Activated B cell treated with CpG ODN at 0.5 μM for 24 hours (primary cell): ENCODE measurements around the gene MYCBPAP. TPM values are rescaled to one million over a fixed set of nuclear protein-coding genes. Genes with fewer than 3 reads are reported as not detected.

Source experiments
- ATAC-seq: fragments of 200-7000 bp; cut with Tn5 transposase; one replicate; pipeline ENCODE4 v1.10.0; 2021; ENCODE audit warnings: low read depth, mild to moderate bottlenecking, moderate library complexity
- CTCF ChIA-PET: fragments of 350-600 bp; sonication (Branson Sonifier 250); formaldehyde crosslinking; loops from one replicate; lab custom pipeline; 2021; ENCODE audit warnings: antibody characterized with exemption; lab: Charles Lee
- POLR2A ChIA-PET: fragments of 350-600 bp; sonication (Branson Sonifier 250); formaldehyde crosslinking; loops from one replicate; lab custom pipeline; 2021; ENCODE audit warnings: antibody characterized with exemption; lab: Charles Lee
- DNase-seq: peaks from one replicate; pipeline ENCODE4 v3.0.0; 2022
- H3K27ac Mint-ChIP-seq: one replicate; pipeline ENCODE4 v1.8.0; 2020; ENCODE audit warnings: mixed read lengths
- H3K27me3 Mint-ChIP-seq: one replicate; pipeline ENCODE4 v1.8.0; 2021; ENCODE audit warnings: mixed read lengths
- H3K36me3 Mint-ChIP-seq: one replicate; pipeline ENCODE4 v1.8.0; 2021; ENCODE audit warnings: low read depth, mixed read lengths
- H3K4me1 Mint-ChIP-seq: one replicate; pipeline ENCODE4 v1.8.0; 2021; ENCODE audit warnings: mixed read lengths
- H3K4me3 Mint-ChIP-seq: one replicate; pipeline ENCODE4 v1.8.0; 2020; ENCODE audit warnings: mild to moderate bottlenecking, mixed read lengths
- H3K9me3 Mint-ChIP-seq: one replicate; pipeline ENCODE4 v1.8.0; 2020; ENCODE audit warnings: mixed read lengths
- CTCF ChIP-seq: fragments of 200-600 bp; IDR thresholded peaks from one replicate; pipeline ENCODE4 v1.8.0; 2022; ENCODE audit warnings: antibody characterized with exemption, mild to moderate bottlenecking
- intact Hi-C: fragments of 100-400 bp; cut with micrococcal nuclease; formaldehyde crosslinking; loops from one replicate; pipeline ENCODE4 v1.15.1; 2024
- total RNA-seq: library from RNA; stranded (reverse); gene quantifications from 2 replicates; pipeline ENCODE4 v1.2.3, GENCODE V29; 2022

Gene MYCBPAP
- total RNA-seq, 1 donor from 2014 or later, result 2.3 TPM

DNA sequence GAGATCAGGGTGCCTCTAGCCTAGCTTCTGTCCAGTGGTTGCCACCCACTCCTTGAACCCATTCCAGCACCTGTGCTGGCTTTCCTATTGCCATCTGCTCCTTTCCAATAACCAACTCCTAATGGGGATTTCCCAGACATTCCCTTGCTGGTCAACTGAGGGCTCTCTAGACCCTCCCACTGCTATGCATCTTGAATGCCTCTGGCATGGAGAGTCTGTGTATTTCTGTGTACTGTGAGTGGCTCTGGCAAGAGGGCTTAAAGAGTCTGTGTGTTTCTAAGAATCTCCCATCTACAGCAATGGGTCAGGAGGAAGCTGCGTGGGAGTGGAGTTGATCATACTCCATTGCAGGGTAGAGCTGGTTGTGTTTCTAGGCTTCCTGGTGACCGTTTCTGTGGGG is 13.3 kb downstream of the MYCBPAP start:
- TF ChIP-seq CTCF, result no peak
- H3K27me3 Mint-ChIP-seq, result no peaks in the 10 kb centered on the region
- no peaks in the 10 kb centered on the region for H3K4me1 Mint-ChIP-seq
- DNase-seq, result no peak
- POLR2A ChIA-PET, result no interaction called here
- CTCF ChIA-PET, result no interaction called here
- no peaks in the 10 kb centered on the region for H3K9me3 Mint-ChIP-seq
- no peak for ATAC-seq
- no peaks in the 10 kb centered on the region for H3K36me3 Mint-ChIP-seq
- H3K27ac Mint-ChIP-seq, result no peak overlapping the region
- intact Hi-C loops, result no loop called here
- no peak overlapping the region for H3K4me3 Mint-ChIP-seq

DNA sequence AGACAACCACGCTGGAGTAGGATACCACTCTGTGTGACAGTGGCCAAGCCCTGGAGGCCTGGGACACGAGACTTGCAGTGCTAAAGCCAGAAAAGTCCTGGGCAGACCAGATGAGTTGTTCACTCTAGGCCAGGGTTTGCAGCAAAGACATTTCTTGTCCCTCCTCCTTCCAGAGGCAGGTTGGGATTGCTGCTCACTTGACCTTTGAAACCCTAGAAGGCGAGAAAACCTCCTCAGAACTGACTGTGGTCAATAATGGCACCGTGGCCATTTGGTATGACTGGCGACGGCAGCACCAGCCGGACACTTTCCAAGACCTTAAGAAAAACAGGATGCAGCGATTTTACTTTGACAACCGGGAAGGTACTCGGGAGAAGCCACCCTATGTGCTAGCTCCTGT is 14.5 kb downstream of the MYCBPAP start:
- Mint-ChIP-seq H3K36me3 (no peaks in the 10 kb centered on the region), H3K4me3 (no peak overlapping the region), H3K27ac (no peak overlapping the region), H3K9me3 (no peaks in the 10 kb centered on the region), H3K27me3 (no peaks in the 10 kb centered on the region), H3K4me1 (no peaks in the 10 kb centered on the region)
- intact Hi-C loops, result no loop called here
- ATAC-seq (no peak), DNase-seq (no peak)
- no peak for TF ChIP-seq CTCF
- ChIA-PET POLR2A (no interaction called here), CTCF (no interaction called here)

- no peak for ATAC-seq
- no peaks in the 10 kb centered on the region for H3K9me3 Mint-ChIP-seq
- H3K4me3 Mint-ChIP-seq, result no peak overlapping the region
Observed at GRCh38 chr17:50523208-50523607, 15.0 kb downstream of the MYCBPAP start.

GRCh38 chr17:50524838-50525237 is 16.6 kb downstream of the MYCBPAP start:
- no peak overlapping the region for H3K4me3 Mint-ChIP-seq
- ATAC-seq (no peak), DNase-seq (no peak)
- POLR2A ChIA-PET, result interaction anchor here (0.7 kb wide), 2 partner anchors 344 to 396 kb away, joined by 3 read pairs; no protein-coding TSS in a partner anchor
- no peak for TF ChIP-seq CTCF
- H3K9me3 Mint-ChIP-seq, result no peaks in the 10 kb centered on the region
- H3K4me1 Mint-ChIP-seq, result no peaks in the 10 kb centered on the region
- CTCF ChIA-PET, result no interaction called here
- no peaks in the 10 kb centered on the region for H3K36me3 Mint-ChIP-seq
- intact Hi-C loops, result no loop called here
- H3K27ac Mint-ChIP-seq, result no peak overlapping the region
- H3K27me3 Mint-ChIP-seq, result peaks cover 7% of the 10 kb centered on the region

More at GRCh38 chr17:50523208-50523607, 15.0 kb downstream of the MYCBPAP start:
- ChIA-PET CTCF (no interaction called here), POLR2A (no interaction called here)
- TF ChIP-seq CTCF, result no peak
- intact Hi-C loops, result no loop called here
- no peak overlapping the region for H3K27ac Mint-ChIP-seq
- H3K4me1 Mint-ChIP-seq, result no peaks in the 10 kb centered on the region
- H3K27me3 Mint-ChIP-seq, result no peaks in the 10 kb centered on the region
- DNase-seq, result no peak
- H3K36me3 Mint-ChIP-seq, result no peaks in the 10 kb centered on the region

- peaks cover 2% of the 10 kb centered on the region for H3K4me1 Mint-ChIP-seq
Observed at GRCh38 chr17:50527155-50527762, 19.0 kb downstream of the MYCBPAP start.

More at GRCh38 chr17:50527155-50527762, 19.0 kb downstream of the MYCBPAP start:
- ChIA-PET POLR2A (no interaction called here), CTCF (interaction anchor here (1.2 kb wide), 1 partner anchor 15 kb away, joined by 3 read pairs; no protein-coding TSS in a partner anchor)
- DNase-seq, result no peak
- H3K4me3 Mint-ChIP-seq, result no peak overlapping the region
- peaks cover 28% of the 10 kb centered on the region for H3K27me3 Mint-ChIP-seq
- no peak overlapping the region for H3K27ac Mint-ChIP-seq
- ATAC-seq, result no peak
- no peaks in the 10 kb centered on the region for H3K9me3 Mint-ChIP-seq
- H3K36me3 Mint-ChIP-seq, result no peaks in the 10 kb centered on the region
- intact Hi-C loops, result no loop called here
- TF ChIP-seq CTCF, result no peak
